Caco-2 (cell line): Measurements from ENCODE around the gene CPAMD8. TPM values are rescaled to one million over a fixed set of nuclear protein-coding genes. Genes with fewer than 3 reads are reported as not detected.

Experiments used
- BruUV-seq: library from RNA; stranded (reverse); fragments of 400-500 nt; replicated peaks from 2 replicates; lab custom pipeline; 2021; lab: Mats Ljungman, UMichigan
- CTCF ChIA-PET: fragments of 300-600 bp; sonication (Branson Sonifier 250); formaldehyde crosslinking; loops from one replicate; lab custom pipeline; 2022; ENCODE audit warnings: antibody characterized with exemption; lab: Charles Lee
- POLR2A ChIA-PET: fragments of 300-600 bp; sonication (Branson Sonifier 250); formaldehyde crosslinking; loops from one replicate; lab custom pipeline; 2022; ENCODE audit warnings: antibody characterized with exemption; lab: Charles Lee
- DNase-seq, 2 experiments: peaks; one replicate each; pipeline versions ENCODE4 v3.0.0 to v3.0.0-alpha.2; 2020 to 2022
- H3K27me3 ChIP-seq: replicated peaks from 2 replicates; pipeline ENCODE4 v1.6.0; 2011; ENCODE audit warnings: low read length; ENCODE audit not compliant: control insufficient read depth, insufficient read depth
- H3K36me3 ChIP-seq: 2 replicates; pipeline ENCODE4 v1.5.1; 2011; ENCODE audit warnings: low read length; ENCODE audit not compliant: control insufficient read depth, insufficient read depth
- H3K4me1 ChIP-seq: fragments of 250-450 bp; sonication (Bioruptor Pico); 2 replicates; pipeline ENCODE4 v1.5.1; 2020; ENCODE audit warnings: mild to moderate bottlenecking
- H3K4me3 ChIP-seq: 2 replicates; pipeline ENCODE4 v1.5.1; 2011; ENCODE audit warnings: low read depth, mild to moderate bottlenecking, control low read depth, low read length
- H3K9me3 ChIP-seq: fragments of 250-450 bp; sonication (Bioruptor Pico); 2 replicates; pipeline ENCODE4 v1.5.1; 2020; ENCODE audit warnings: mild to moderate bottlenecking, moderate library complexity
- H3K27ac Mint-ChIP-seq: one replicate; pipeline ENCODE4 v1.8.0; 2022; ENCODE audit warnings: mixed read lengths; ENCODE audit not compliant: unreplicated experiment
- H3K27me3 Mint-ChIP-seq: one replicate; pipeline ENCODE4 v1.8.0; 2022; ENCODE audit warnings: mixed read lengths; ENCODE audit not compliant: insufficient read depth, unreplicated experiment
- H3K36me3 Mint-ChIP-seq: one replicate; pipeline ENCODE4 v1.8.0; 2022; ENCODE audit warnings: mild to moderate bottlenecking, mixed read lengths; ENCODE audit not compliant: insufficient read depth, unreplicated experiment
- H3K4me1 Mint-ChIP-seq: one replicate; pipeline ENCODE4 v1.8.0; 2022; ENCODE audit warnings: low read depth, mixed read lengths; ENCODE audit not compliant: unreplicated experiment
- H3K4me3 Mint-ChIP-seq: one replicate; pipeline ENCODE4 v1.8.0; 2022; ENCODE audit warnings: mild to moderate bottlenecking, moderate library complexity, mixed read lengths; ENCODE audit not compliant: unreplicated experiment
- H3K9me3 Mint-ChIP-seq: one replicate; pipeline ENCODE4 v1.8.0; 2022; ENCODE audit warnings: mixed read lengths; ENCODE audit not compliant: unreplicated experiment
- intact Hi-C: fragments of 100-400 bp; cut with micrococcal nuclease; formaldehyde crosslinking; loops from one replicate; pipeline ENCODE4 v1.10.0; 2022; ENCODE audit not compliant: unreplicated experiment
- total RNA-seq: library from RNA; stranded (reverse); gene quantifications from 2 replicates; pipeline ENCODE4 v1.2.3, GENCODE V29; 2022
- TF ChIP-seq, protein P1 (sequence below), 2 experiments: fragments of 200-600 bp in 1 of 2; IDR thresholded peaks; 1 replicate in 1 of 2; 2 replicates in 1 of 2; pipeline versions ENCODE4 v1.5.1 to v1.8.0; 2011 to 2022; ENCODE audit warnings: antibody characterized with exemption in 1 of 2, control low read depth in 1 of 2, inconsistent platforms in 1 of 2, low read depth in 1 of 2, low read length in 1 of 2, mild to moderate bottlenecking in 1 of 2, moderate library complexity in 1 of 2; ENCODE audit not compliant: insufficient read depth in 1 of 2, severe bottlenecking in 1 of 2, unreplicated experiment in 1 of 2

CPAMD8 gene
- total RNA-seq, 1 experiment from 2014 or later, result 1.1 TPM

DNA sequence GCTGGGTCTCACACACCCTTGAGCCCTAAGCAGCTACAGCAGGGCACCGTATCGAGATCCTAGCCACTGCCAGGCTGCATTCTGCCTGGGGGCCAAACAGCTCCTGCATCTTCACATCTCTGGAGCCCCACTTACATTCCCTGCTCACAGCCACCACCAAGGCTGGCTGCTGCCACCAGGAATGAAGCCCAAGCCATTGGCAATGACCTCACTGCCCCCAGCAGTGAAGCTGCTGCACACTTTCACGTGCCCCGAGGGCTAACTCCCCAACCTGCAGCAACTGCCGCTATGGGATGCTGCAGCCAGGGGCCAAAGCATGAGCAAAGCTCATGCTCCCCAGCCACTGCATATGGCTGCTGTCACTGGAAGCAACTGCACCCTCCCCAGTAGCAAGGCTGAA, 95.9 kb downstream of the CPAMD8 start:
- Mint-ChIP-seq H3K9me3 (peaks cover 54% of the 10 kb centered on the region), H3K4me1 (no peaks in the 10 kb centered on the region), H3K4me3 (no peak overlapping the region), H3K27ac (no peak overlapping the region), H3K36me3 (no peaks in the 10 kb centered on the region), H3K27me3 (no peaks in the 10 kb centered on the region)
- no peaks in the 10 kb centered on the region for H3K36me3 ChIP-seq
- intact Hi-C loops, result no loop called here
- BruUV-seq, result no TSS peak
- POLR2A ChIA-PET, result no interaction called here
- H3K9me3 ChIP-seq, result peaks cover 3% of the 10 kb centered on the region; the same call in 1 of the 2 replicates
- no peaks in the 10 kb centered on the region for H3K27me3 ChIP-seq
- no peak overlapping the region for H3K4me3 ChIP-seq
- no peak for DNase-seq
- TF ChIP-seq, protein P1, sequence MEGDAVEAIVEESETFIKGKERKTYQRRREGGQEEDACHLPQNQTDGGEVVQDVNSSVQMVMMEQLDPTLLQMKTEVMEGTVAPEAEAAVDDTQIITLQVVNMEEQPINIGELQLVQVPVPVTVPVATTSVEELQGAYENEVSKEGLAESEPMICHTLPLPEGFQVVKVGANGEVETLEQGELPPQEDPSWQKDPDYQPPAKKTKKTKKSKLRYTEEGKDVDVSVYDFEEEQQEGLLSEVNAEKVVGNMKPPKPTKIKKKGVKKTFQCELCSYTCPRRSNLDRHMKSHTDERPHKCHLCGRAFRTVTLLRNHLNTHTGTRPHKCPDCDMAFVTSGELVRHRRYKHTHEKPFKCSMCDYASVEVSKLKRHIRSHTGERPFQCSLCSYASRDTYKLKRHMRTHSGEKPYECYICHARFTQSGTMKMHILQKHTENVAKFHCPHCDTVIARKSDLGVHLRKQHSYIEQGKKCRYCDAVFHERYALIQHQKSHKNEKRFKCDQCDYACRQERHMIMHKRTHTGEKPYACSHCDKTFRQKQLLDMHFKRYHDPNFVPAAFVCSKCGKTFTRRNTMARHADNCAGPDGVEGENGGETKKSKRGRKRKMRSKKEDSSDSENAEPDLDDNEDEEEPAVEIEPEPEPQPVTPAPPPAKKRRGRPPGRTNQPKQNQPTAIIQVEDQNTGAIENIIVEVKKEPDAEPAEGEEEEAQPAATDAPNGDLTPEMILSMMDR (IDR thresholded peaks at IDR 0.05; ENCODE audit: insufficient read depth in 1 of 2, low read depth in 1 of 2, low read length in 1 of 2, severe bottlenecking in 1 of 2, unreplicated experiment in 1 of 2), result no peak
- CTCF ChIA-PET, result no interaction called here
- H3K4me1 ChIP-seq, result no peaks in the 10 kb centered on the region

DNA sequence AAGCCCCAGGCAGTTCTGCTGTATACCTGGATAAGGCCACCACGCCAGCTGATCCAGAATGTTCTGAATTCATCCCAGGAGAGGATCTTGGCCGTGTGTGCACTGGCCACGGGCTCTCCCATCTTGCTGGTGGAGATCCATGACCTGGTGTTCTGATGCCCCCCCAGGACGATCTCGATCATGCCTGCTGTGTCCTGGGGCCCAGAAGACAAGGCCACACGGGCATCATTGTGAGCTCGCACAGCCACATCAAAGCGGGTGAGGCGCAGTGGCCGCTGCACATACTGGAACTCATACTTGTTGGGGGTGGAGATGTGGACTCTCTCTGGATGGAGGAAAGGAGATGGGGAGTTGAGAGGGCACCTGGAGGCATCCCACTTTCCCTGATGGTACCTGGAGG, 97.7 kb downstream of the CPAMD8 start:
- no TSS peak for BruUV-seq
- no peaks in the 10 kb centered on the region for H3K27me3 Mint-ChIP-seq
- ChIA-PET POLR2A (no interaction called here), CTCF (no interaction called here)
- intact Hi-C loops, result no loop called here
- H3K27ac Mint-ChIP-seq, result no peak overlapping the region
- H3K4me1 ChIP-seq, result no peaks in the 10 kb centered on the region
- no peaks in the 10 kb centered on the region for H3K4me1 Mint-ChIP-seq
- H3K9me3 Mint-ChIP-seq, result peaks cover 36% of the 10 kb centered on the region
- no peaks in the 10 kb centered on the region for H3K27me3 ChIP-seq
- H3K36me3 Mint-ChIP-seq, result no peaks in the 10 kb centered on the region
- no peak overlapping the region for H3K4me3 Mint-ChIP-seq
- TF ChIP-seq, protein P1 (IDR thresholded peaks at IDR 0.05; ENCODE audit: insufficient read depth in 1 of 2, low read depth in 1 of 2, low read length in 1 of 2, severe bottlenecking in 1 of 2, unreplicated experiment in 1 of 2), result no peak
- peaks cover 6% of the 10 kb centered on the region; the same call in 1 of the 2 replicates for H3K9me3 ChIP-seq
- DNase-seq, result no peak
- no peak overlapping the region for H3K4me3 ChIP-seq
- H3K36me3 ChIP-seq, result no peaks in the 10 kb centered on the region

DNA sequence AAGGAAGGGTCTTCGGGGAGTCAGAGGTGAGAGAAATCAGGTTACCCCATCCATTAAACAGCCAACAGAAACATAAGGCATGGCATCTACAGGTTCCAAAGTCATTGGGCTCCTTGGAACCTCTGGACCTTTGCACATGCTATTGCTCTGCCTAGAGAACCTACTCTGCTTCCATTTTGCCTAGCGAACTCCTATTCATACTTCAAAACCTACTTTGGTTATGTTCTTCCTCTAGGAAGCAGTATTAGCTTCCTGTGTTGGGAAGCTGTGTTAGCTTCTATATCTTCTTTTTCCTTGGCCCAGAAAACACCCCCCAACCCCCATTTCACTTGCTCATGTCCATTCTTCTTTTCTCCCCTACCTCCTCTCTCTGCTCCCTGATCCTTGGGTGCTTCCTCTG, 98.3 kb downstream of the CPAMD8 start:
- no peak for DNase-seq
- H3K27me3 ChIP-seq, result no peaks in the 10 kb centered on the region
- TF ChIP-seq, protein P1 (IDR thresholded peaks at IDR 0.05; ENCODE audit: insufficient read depth in 1 of 2, low read depth in 1 of 2, low read length in 1 of 2, severe bottlenecking in 1 of 2, unreplicated experiment in 1 of 2), result no peak
- Mint-ChIP-seq H3K36me3 (no peaks in the 10 kb centered on the region), H3K9me3 (peaks cover 30% of the 10 kb centered on the region), H3K27me3 (no peaks in the 10 kb centered on the region), H3K4me1 (no peaks in the 10 kb centered on the region), H3K4me3 (no peak overlapping the region), H3K27ac (no peak overlapping the region)
- H3K4me1 ChIP-seq, result no peaks in the 10 kb centered on the region
- H3K36me3 ChIP-seq, result no peaks in the 10 kb centered on the region
- intact Hi-C loops, result no loop called here
- no peak overlapping the region for H3K4me3 ChIP-seq
- ChIA-PET CTCF (no interaction called here), POLR2A (no interaction called here)
- peaks cover 6% of the 10 kb centered on the region; the same call in 1 of the 2 replicates for H3K9me3 ChIP-seq
- BruUV-seq, result no TSS peak
